WERI-Rb-1 (cell line): ENCODE data around the gene ARHGAP26.

ENCODE experiments used
- DNase-seq: peaks from one replicate; pipeline ENCODE4 v3.0.0-alpha.2; 2020
- H3K27ac ChIP-seq: fragments of 250-450 bp; sonication (Bioruptor Pico); 2 replicates; pipeline ENCODE4 v1.5.1; 2020; ENCODE audit warnings: mild to moderate bottlenecking, moderate library complexity
- H3K27me3 ChIP-seq: fragments of 250-450 bp; sonication (Bioruptor Pico); 2 replicates; pipeline ENCODE4 v1.5.1; 2021; ENCODE audit warnings: mild to moderate bottlenecking, low read depth, moderate library complexity; ENCODE audit not compliant: insufficient read depth, severe bottlenecking
- H3K36me3 ChIP-seq: fragments of 250-450 bp; sonication (Bioruptor Pico); 2 replicates; pipeline ENCODE4 v1.5.1; 2020; ENCODE audit warnings: mild to moderate bottlenecking, moderate library complexity
- H3K4me3 ChIP-seq: 2 replicates; pipeline ENCODE4 v1.5.1; 2011; ENCODE audit warnings: low read depth, mild to moderate bottlenecking, control low read depth, low read length
- H3K9me3 ChIP-seq: fragments of 250-450 bp; sonication (Bioruptor Pico); 2 replicates; pipeline ENCODE4 v1.5.1; 2021; ENCODE audit warnings: mild to moderate bottlenecking, moderate library complexity; ENCODE audit not compliant: severe bottlenecking
- TF ChIP-seq, protein P1 (sequence below): IDR thresholded peaks from 2 replicates; pipeline ENCODE4 v1.5.1; 2011; ENCODE audit warnings: low read depth, mild to moderate bottlenecking, control low read depth, inconsistent platforms, low read length

ARHGAP26 gene

DNA sequence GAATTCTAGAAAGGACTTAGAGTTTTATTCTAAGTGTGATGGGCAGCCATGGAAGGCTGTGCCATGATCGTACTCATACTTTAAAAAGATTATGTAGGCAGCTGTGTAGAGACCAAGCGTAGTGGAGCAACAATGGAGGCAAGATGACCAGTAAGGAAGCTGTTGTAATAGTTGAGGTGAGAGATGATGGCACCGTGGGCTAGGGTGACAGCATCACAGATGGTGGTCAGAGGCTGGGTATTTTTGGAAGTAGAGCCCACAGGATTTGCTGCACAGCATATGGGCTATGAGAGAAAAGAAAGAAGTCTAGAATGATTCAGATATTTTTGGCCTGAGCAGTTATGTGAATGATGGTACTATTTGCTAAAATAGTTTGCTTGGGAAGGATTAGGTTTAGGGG lies 7.7 kb downstream of the ARHGAP26 start:
- TF ChIP-seq, protein P1, sequence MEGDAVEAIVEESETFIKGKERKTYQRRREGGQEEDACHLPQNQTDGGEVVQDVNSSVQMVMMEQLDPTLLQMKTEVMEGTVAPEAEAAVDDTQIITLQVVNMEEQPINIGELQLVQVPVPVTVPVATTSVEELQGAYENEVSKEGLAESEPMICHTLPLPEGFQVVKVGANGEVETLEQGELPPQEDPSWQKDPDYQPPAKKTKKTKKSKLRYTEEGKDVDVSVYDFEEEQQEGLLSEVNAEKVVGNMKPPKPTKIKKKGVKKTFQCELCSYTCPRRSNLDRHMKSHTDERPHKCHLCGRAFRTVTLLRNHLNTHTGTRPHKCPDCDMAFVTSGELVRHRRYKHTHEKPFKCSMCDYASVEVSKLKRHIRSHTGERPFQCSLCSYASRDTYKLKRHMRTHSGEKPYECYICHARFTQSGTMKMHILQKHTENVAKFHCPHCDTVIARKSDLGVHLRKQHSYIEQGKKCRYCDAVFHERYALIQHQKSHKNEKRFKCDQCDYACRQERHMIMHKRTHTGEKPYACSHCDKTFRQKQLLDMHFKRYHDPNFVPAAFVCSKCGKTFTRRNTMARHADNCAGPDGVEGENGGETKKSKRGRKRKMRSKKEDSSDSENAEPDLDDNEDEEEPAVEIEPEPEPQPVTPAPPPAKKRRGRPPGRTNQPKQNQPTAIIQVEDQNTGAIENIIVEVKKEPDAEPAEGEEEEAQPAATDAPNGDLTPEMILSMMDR = no peak
- no peaks in the 10 kb centered on the region for H3K27me3 ChIP-seq
- no peak overlapping the region for H3K27ac ChIP-seq
- H3K36me3 ChIP-seq = no peaks in the 10 kb centered on the region
- no peak for DNase-seq
- H3K9me3 ChIP-seq = no peaks in the 10 kb centered on the region
- H3K4me3 ChIP-seq = no peak overlapping the region

DNA sequence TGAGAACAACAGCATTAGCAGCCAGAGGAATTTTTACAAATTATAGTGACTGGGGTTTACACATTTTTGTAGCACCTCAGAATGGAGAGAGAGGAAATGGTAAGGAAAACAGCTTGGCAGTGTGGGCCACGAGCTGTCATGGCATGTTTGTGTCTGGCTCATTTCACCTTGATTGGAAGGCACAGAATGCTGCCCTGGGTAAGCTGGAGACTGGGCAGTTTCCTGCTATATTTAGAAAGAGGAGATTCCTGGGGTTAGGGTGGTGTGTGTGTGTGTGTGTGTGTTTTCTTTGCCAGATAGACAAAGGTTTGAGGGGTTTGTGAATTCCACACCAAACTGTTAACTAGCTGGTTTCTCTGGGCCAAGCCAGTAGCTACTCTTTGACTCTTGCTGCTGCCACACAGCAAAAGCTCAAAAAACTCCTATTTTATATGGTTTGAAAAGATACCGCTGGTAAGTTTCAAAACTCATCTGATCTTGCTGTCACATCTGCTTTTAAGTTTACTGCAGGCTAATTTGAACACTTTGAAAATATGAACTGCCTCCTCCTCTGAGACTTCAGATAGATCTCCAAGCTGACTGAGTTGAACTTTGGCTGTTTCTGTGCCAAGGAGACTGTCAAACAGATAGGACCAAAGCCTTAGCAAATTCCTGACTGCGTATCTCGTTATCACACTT lies 9.1 kb downstream of the ARHGAP26 start:
- TF ChIP-seq, protein P1 = no peak
- H3K27me3 ChIP-seq = no peaks in the 10 kb centered on the region
- H3K27ac ChIP-seq = no peak overlapping the region
- H3K9me3 ChIP-seq = no peaks in the 10 kb centered on the region
- no peak overlapping the region for H3K4me3 ChIP-seq
- H3K36me3 ChIP-seq = no peaks in the 10 kb centered on the region
- DNase-seq = no peak

GRCh38 chr5:142780871-142781270 lies 10.7 kb downstream of the ARHGAP26 start:
- TF ChIP-seq, protein P1 = no peak
- no peak overlapping the region for H3K27ac ChIP-seq
- H3K36me3 ChIP-seq = no peaks in the 10 kb centered on the region
- no peaks in the 10 kb centered on the region for H3K9me3 ChIP-seq
- no peak for DNase-seq
- no peaks in the 10 kb centered on the region for H3K27me3 ChIP-seq
- H3K4me3 ChIP-seq = no peak overlapping the region

DNA sequence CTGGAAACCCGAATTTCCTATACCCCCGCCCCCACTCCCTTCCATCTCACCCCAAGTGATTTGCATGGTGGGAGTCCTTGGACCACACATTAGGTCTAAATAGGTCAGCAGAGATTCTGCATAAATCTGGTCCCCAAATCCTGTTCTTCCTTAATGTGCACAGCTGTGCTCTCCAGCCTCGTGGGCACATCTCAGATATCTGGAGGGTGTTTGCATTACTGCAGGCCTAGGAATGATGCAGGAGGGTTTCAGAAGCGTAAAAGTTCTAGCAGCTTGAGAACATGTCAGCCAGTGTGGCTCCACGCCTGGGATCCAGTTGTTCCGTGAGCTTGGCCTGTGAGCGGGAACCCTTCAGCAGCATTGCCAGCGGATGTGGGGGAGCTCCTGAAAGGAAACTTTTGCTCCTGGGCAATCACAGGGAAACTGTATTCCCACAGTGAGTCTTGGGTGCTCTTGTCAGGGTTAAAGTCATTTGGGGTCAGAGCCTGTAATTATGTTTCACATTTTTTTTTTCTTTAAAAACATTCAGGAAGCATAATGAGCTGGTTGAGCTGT lies 12.9 kb downstream of the ARHGAP26 start:
- Histone ChIP-seq H3K9me3 (no peaks in the 10 kb centered on the region), H3K27me3 (no peaks in the 10 kb centered on the region), H3K36me3 (no peaks in the 10 kb centered on the region), H3K4me3 (no peak overlapping the region), H3K27ac (no peak overlapping the region)
- DNase-seq = no peak
- TF ChIP-seq, protein P1 = no peak

DNA sequence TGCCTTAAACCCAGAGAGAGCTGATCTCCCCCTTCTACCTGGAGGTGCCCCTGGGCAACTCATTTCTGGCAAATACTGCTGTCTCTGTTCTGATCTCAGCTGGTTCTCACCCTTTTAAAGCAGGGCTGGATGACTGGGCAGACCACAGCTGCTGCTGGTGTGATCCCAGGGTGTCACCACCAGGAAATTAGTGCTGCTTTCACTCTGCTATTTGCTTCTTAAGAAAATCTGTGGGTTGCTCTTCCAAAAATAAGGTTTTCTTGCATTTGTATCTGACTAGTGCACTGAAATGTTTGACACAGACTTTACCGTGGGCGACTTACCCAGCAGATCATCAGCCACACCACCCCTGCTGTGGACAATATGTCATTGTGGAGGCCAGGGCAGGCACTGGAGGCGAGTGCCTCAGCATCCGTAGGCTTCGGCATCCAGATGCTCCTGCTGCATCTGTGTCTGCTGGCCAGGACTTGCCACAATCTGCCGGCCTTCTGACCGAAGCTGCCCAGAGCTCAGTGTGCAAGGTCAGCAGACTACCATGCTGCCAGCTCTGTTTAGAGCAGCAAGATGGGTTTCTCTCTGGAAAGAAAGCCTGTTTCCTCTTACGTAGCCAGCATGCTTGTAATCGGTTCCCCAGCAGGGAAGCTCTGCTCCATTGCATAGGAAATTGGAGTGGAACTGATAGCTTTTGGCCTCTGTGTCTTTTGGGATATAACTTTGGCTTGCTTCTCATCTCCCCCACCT lies 13.6 kb downstream of the ARHGAP26 start:
- no peak for DNase-seq
- TF ChIP-seq, protein P1 = no peak
- no peaks in the 10 kb centered on the region for H3K36me3 ChIP-seq
- no peaks in the 10 kb centered on the region for H3K27me3 ChIP-seq
- no peak overlapping the region for H3K4me3 ChIP-seq
- no peak overlapping the region for H3K27ac ChIP-seq
- H3K9me3 ChIP-seq = no peaks in the 10 kb centered on the region
